ENCODE data around the gene DAB1. TPM values are rescaled to one million over a fixed set of nuclear protein-coding genes. Genes with fewer than 3 reads are reported as not detected.

DAB1 gene
- total RNA-seq, 3 donors from 2014 or later, result not detected

GRCh38 chr1:57013522-57013921 lies 410.3 kb downstream of the DAB1 start:
- H3K4me1 Mint-ChIP-seq (ENCODE audit: low read depth), result no peaks in the 10 kb centered on the region
- DNase-seq (no peak), ATAC-seq (no peak)
- no peaks in the 10 kb centered on the region for H3K36me3 Mint-ChIP-seq (ENCODE audit: insufficient read depth)
- no peaks in the 10 kb centered on the region for H3K9me3 Mint-ChIP-seq
- no peak overlapping the region for H3K4me3 Mint-ChIP-seq
- H3K27me3 Mint-ChIP-seq (ENCODE audit: low read depth), result no peaks in the 10 kb centered on the region

GRCh38 chr1:57012315-57012714 lies 411.5 kb downstream of the DAB1 start:
- DNase-seq (no peak), ATAC-seq (no peak)
- H3K4me3 Mint-ChIP-seq, result no peak overlapping the region
- H3K9me3 Mint-ChIP-seq, result no peaks in the 10 kb centered on the region
- H3K4me1 Mint-ChIP-seq (ENCODE audit: low read depth), result no peaks in the 10 kb centered on the region
- no peaks in the 10 kb centered on the region for H3K36me3 Mint-ChIP-seq (ENCODE audit: insufficient read depth)
- no peaks in the 10 kb centered on the region for H3K27me3 Mint-ChIP-seq (ENCODE audit: low read depth)

- H3K36me3 Mint-ChIP-seq (ENCODE audit: insufficient read depth), result no peaks in the 10 kb centered on the region
- ATAC-seq (no peak), DNase-seq (no peak)
- H3K9me3 Mint-ChIP-seq, result no peaks in the 10 kb centered on the region
- H3K4me3 Mint-ChIP-seq, result no peak overlapping the region
- no peaks in the 10 kb centered on the region for H3K4me1 Mint-ChIP-seq (ENCODE audit: low read depth)
- H3K27me3 Mint-ChIP-seq (ENCODE audit: low read depth), result no peaks in the 10 kb centered on the region
Measured at GRCh38 chr1:57010511-57010910, 413.3 kb downstream of the DAB1 start.

- Mint-ChIP-seq H3K4me1 (ENCODE audit: low read depth) (no peaks in the 10 kb centered on the region), H3K27me3 (ENCODE audit: low read depth) (no peaks in the 10 kb centered on the region), H3K4me3 (no peak overlapping the region), H3K9me3 (no peaks in the 10 kb centered on the region), H3K36me3 (ENCODE audit: insufficient read depth) (no peaks in the 10 kb centered on the region)
- DNase-seq (no peak), ATAC-seq (no peak)
Measured at GRCh38 chr1:57007948-57008347, 415.9 kb downstream of the DAB1 start.

GRCh38 chr1:57007472-57007871 lies 416.4 kb downstream of the DAB1 start:
- H3K4me1 Mint-ChIP-seq (ENCODE audit: low read depth), result no peaks in the 10 kb centered on the region
- H3K9me3 Mint-ChIP-seq, result no peaks in the 10 kb centered on the region
- DNase-seq, result no peak
- H3K4me3 Mint-ChIP-seq, result no peak overlapping the region
- ATAC-seq, result no peak
- H3K36me3 Mint-ChIP-seq (ENCODE audit: insufficient read depth), result no peaks in the 10 kb centered on the region
- no peaks in the 10 kb centered on the region for H3K27me3 Mint-ChIP-seq (ENCODE audit: low read depth)

- Mint-ChIP-seq H3K9me3 (no peaks in the 10 kb centered on the region), H3K27me3 (ENCODE audit: low read depth) (no peaks in the 10 kb centered on the region), H3K4me1 (ENCODE audit: low read depth) (no peaks in the 10 kb centered on the region), H3K4me3 (no peak overlapping the region), H3K36me3 (ENCODE audit: insufficient read depth) (no peaks in the 10 kb centered on the region)
- DNase-seq, result no peak
- ATAC-seq, result no peak
Measured at GRCh38 chr1:57003398-57004139, 420.3 kb downstream of the DAB1 start.

GRCh38 chr1:56995414-56996100 lies 428.3 kb downstream of the DAB1 start:
- no peak for DNase-seq
- no peak for ATAC-seq
- H3K4me1 Mint-ChIP-seq (ENCODE audit: low read depth), result no peaks in the 10 kb centered on the region
- no peaks in the 10 kb centered on the region for H3K36me3 Mint-ChIP-seq (ENCODE audit: insufficient read depth)
- no peaks in the 10 kb centered on the region for H3K9me3 Mint-ChIP-seq
- no peaks in the 10 kb centered on the region for H3K27me3 Mint-ChIP-seq (ENCODE audit: low read depth)
- H3K4me3 Mint-ChIP-seq, result no peak overlapping the region

GRCh38 chr1:56993475-56993874 lies 430.4 kb downstream of the DAB1 start:
- no peaks in the 10 kb centered on the region for H3K36me3 Mint-ChIP-seq (ENCODE audit: insufficient read depth)
- ATAC-seq (no peak), DNase-seq (no peak)
- H3K9me3 Mint-ChIP-seq, result no peaks in the 10 kb centered on the region
- no peaks in the 10 kb centered on the region for H3K4me1 Mint-ChIP-seq (ENCODE audit: low read depth)
- no peaks in the 10 kb centered on the region for H3K27me3 Mint-ChIP-seq (ENCODE audit: low read depth)
- no peak overlapping the region for H3K4me3 Mint-ChIP-seq

- Mint-ChIP-seq H3K27me3 (ENCODE audit: low read depth) (no peaks in the 10 kb centered on the region), H3K4me3 (no peak overlapping the region), H3K36me3 (ENCODE audit: insufficient read depth) (no peaks in the 10 kb centered on the region), H3K9me3 (no peaks in the 10 kb centered on the region), H3K4me1 (ENCODE audit: low read depth) (no peaks in the 10 kb centered on the region)
- ATAC-seq, result no peak
- DNase-seq, result no peak
Measured at GRCh38 chr1:56992318-56993125, 431.3 kb downstream of the DAB1 start.

GRCh38 chr1:56991576-56991975 lies 432.3 kb downstream of the DAB1 start:
- Mint-ChIP-seq H3K9me3 (no peaks in the 10 kb centered on the region), H3K4me1 (ENCODE audit: low read depth) (no peaks in the 10 kb centered on the region), H3K36me3 (ENCODE audit: insufficient read depth) (no peaks in the 10 kb centered on the region), H3K27me3 (ENCODE audit: low read depth) (no peaks in the 10 kb centered on the region), H3K4me3 (no peak overlapping the region)
- DNase-seq, result no peak
- ATAC-seq, result no peak

GRCh38 chr1:56986397-56986796 lies 437.5 kb downstream of the DAB1 start:
- Mint-ChIP-seq H3K36me3 (ENCODE audit: insufficient read depth) (no peaks in the 10 kb centered on the region), H3K27me3 (ENCODE audit: low read depth) (no peaks in the 10 kb centered on the region)
- ATAC-seq, result no peak

GRCh38 chr1:56985857-56986256 lies 438.0 kb downstream of the DAB1 start:
- Mint-ChIP-seq H3K36me3 (ENCODE audit: insufficient read depth) (no peaks in the 10 kb centered on the region), H3K4me1 (ENCODE audit: low read depth) (no peaks in the 10 kb centered on the region), H3K4me3 (no peak overlapping the region), H3K27me3 (ENCODE audit: low read depth) (peaks cover under 1% of the 10 kb centered on the region), H3K9me3 (no peaks in the 10 kb centered on the region)
- DNase-seq, result no peak
- no peak for ATAC-seq

More at GRCh38 chr1:56986397-56986796, 437.5 kb downstream of the DAB1 start:
- no peaks in the 10 kb centered on the region for H3K4me1 Mint-ChIP-seq (ENCODE audit: low read depth)
- no peak overlapping the region for H3K4me3 Mint-ChIP-seq
- no peak for DNase-seq
- no peaks in the 10 kb centered on the region for H3K9me3 Mint-ChIP-seq

- H3K9me3 Mint-ChIP-seq, result no peaks in the 10 kb centered on the region
- H3K27me3 Mint-ChIP-seq (ENCODE audit: low read depth), result peaks cover 4% of the 10 kb centered on the region
- ATAC-seq (no peak), DNase-seq (no peak)
- H3K4me1 Mint-ChIP-seq (ENCODE audit: low read depth), result no peaks in the 10 kb centered on the region
- H3K4me3 Mint-ChIP-seq, result no peak overlapping the region
- no peaks in the 10 kb centered on the region for H3K36me3 Mint-ChIP-seq (ENCODE audit: insufficient read depth)
Measured at GRCh38 chr1:56983484-56983883, 440.4 kb downstream of the DAB1 start.

GRCh38 chr1:56979986-56980755 lies 443.7 kb downstream of the DAB1 start:
- H3K27me3 Mint-ChIP-seq (ENCODE audit: low read depth), result peaks cover 5% of the 10 kb centered on the region
- H3K9me3 Mint-ChIP-seq, result no peaks in the 10 kb centered on the region
- H3K4me3 Mint-ChIP-seq, result no peak overlapping the region
- H3K36me3 Mint-ChIP-seq (ENCODE audit: insufficient read depth), result no peaks in the 10 kb centered on the region
- H3K4me1 Mint-ChIP-seq (ENCODE audit: low read depth), result no peaks in the 10 kb centered on the region
- ATAC-seq (no peak), DNase-seq (no peak)
